ENCODE results near the gene PHTF2.
A peak's percentile ranks its signal among the peaks of the same experiment; 100 is the strongest.

Gene PHTF2

DNA sequence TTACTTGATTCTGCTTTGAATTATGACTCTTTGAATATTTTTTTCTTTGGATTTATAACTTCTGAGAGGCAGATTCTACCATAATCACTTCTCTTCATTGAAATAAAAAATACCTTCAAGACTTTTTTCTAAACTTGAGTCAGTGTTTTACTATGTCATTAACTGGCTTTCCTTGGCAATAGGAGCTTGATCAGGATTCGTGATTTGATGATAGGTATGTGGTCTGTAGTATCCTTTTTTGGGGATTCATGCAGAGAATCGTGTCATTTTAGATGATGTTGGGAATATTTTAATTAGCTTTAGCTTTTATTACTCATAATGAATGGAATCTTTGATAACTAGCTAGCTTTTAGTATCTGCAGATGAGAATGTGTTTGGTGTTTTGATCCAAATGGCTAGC lies 83.3 kb downstream of the PHTF2 start:
- DNase-seq = no peak

DNA sequence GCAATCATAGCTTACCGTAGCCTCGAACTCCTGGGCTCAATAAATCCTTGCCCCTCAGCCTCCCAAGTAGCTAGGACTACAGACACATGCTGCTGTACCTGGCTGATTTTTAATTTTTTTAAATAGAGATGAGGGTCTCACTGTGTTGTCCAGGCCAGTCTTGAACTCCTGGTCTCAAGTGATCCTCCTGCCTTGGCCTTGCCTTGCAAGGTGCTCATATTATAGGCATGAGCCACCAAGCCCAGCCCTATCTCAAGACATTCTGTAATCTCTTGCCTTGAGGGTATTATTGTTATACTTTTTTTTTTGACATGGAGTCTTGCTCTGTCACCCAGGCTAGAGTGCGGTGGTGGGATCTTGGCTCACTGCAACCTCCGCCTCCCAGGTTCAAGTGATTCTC lies 86.6 kb downstream of the PHTF2 start:
- no peak for DNase-seq

DNA sequence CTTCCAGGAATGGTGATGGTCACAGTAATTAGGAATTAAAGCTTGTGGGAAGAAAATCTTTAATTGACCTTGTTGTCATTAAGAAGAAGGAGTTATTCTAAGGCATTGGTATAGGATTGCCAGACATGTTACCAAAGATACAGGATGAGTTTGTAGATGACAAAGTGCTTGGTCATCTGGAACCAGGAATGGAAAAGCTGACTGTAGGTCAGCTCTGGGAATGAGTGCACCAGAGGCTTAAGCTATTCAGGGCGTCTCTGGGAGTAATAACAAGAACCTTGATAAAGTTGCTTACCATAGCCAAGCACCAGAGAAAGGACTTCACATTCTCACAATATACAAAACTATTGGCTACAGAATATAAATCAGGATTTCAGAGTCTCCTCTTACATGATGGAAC lies 89.0 kb downstream of the PHTF2 start:
- DNase-seq = no peak

DNA sequence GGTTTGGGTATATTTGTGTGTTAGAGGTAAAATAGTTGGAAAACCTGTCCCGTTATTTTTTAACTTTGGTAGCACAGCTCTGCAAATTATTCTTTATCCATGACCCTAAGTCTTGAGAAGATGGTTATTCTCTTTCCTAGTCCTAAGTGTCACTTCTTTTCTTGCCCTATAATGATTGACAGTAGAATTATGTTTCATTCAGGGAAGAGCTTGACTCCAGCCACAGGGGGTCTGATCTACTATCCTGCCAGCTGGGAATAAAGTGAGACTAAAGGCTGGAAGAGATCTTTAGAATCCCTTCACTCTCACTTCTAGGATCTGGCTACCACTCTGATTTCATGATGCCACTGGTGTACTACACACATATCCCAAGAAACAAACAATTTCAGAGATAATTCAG lies 90.4 kb downstream of the PHTF2 start:
- no peak for DNase-seq

DNA sequence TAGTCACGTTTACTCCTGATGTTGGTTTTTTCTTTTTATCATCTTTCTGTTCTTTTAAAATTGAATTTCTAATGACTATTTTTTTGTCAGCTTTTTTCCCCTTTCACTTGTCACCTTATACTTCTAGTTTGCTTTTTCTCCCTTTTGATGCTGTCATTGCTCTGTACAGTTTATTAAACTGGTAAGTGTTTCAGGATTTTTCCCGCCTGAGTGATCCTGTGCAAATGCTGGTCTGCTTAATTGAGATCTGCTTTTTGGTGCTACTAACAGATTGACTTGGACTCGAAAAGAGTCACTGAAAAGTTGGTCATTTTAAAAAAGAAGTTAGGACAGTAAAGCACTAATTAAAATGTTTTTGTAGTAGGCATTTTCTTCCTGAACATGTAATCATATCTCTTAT lies 95.2 kb downstream of the PHTF2 start:
- no peak for DNase-seq

DNA sequence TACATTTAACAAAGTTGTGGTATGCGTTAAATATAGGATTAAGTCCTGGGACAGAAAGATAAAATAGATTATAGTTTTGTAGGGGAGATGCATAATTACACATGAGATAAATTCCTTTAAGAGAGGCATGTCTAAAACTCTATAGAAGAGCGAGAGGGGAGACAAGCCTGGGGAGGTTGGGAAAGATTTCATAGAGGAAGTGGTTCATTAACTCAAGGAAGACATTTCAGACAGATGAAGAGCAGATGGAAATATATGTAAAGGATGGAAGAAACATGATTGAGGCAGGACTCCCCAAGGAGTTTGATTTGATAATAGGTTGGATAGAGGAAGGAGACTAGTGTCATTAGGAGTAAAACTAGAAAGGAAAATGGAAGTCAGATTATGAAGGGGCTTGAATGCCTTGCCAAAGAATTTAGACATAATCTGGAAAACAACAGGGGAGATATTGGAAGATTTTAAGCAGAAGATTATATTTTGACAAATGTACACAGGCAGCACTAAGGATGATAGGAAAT lies 96.1 kb downstream of the PHTF2 start:
- DNase-seq = no peak

DNA sequence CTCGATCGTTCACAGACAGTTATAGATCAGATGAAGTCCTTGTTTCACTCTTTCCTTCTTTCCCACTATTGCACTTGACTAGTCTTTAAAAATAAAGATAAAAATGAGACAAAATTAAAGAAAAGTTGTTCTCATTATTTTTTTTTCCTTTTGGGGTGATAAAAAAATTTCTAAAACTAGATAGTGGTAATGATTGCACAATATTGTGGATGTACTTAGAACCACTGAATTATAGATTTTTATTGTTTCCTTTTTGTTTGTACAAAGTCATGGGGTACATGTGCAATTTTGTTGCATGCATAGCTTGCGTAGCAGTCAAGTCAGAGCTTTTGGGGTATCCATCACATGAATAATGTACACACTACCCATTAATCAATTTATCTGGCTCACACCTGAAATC lies 97.3 kb downstream of the PHTF2 start:
- no peak for DNase-seq

DNA sequence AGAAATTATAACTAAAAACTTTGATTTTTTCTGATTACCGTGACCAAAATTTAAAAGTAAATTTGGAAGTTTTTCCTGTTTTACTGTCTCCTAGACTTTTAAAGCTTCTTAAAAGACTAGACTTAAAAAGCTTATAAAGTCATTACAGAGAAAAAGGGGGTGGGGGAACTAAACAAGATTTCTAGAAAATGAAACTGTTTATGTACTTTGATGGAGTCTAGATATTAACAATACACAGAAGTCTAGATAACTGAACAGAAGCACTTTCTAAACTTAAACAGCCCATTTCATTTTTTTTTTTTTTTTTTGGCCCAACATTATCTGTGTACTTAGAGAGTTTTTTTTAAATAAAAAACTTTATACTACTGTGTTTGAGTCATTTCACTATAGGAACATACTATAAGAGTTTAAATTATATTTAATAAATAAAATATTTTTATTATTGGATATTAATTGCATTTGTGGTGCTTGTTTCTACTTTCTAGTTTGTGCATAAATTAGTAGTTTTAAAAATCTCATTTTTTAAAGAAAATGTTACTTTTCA lies 98.5 kb downstream of the PHTF2 start:
- DNase-seq = no peak

DNA sequence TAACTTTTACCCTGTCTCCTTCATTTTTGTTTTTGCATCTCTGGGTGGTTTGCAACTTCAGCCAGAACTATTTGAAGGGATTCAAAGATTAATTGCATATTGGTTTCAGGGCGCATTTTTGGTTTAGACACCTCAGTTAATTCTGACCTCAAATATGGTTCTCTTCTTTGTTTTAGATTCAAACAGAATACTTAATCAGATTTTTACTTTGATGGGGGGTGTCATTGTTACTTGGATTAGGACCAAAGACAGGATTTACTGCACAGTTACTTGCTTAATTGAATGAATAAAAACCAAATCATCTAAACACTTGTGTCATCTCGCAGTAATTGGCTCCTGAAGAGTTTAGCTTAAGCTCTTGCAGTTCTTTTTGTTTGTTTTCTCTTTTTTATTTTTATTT lies 100.9 kb downstream of the PHTF2 start:
- DNase-seq = no peak

DNA sequence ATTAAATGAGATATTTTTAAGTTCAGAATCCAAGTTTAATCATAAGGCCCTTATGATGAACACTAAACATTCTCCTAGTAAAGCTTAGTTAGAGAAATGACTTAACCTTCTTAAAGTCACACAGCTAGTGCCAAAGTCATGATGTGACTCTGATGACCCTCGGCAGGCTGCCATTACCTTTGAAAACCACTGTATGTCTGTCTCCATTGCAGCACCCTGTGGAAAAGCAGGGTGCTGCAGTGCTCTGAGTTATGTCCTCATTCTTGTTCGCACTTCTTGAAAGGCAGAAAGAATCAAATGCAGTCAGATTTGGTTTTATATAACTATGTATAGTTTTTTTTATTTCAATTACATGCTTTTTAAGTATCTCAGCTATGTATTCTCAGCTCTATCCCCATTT lies 105.0 kb downstream of the PHTF2 start:
- DNase-seq = no peak

DNA sequence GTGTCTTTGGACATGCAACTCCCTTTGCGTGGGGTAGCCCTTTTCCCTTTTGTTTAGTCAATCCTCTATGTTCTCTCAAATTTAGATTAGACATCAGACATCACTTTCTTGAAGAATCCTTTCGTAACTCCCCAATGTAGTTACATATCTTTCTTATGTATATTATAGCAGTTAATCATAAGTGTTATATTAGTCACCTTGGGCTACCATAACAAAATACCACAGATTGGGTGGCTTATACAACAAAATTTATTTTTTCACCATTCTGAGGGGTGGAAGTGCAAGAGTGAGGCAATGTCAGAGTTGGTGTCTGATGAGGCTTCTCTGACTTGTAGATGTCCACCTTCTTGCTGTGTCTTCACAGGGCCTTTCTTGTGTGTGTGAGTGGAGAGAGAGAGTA lies 105.7 kb downstream of the PHTF2 start:
- no peak for DNase-seq

DNA sequence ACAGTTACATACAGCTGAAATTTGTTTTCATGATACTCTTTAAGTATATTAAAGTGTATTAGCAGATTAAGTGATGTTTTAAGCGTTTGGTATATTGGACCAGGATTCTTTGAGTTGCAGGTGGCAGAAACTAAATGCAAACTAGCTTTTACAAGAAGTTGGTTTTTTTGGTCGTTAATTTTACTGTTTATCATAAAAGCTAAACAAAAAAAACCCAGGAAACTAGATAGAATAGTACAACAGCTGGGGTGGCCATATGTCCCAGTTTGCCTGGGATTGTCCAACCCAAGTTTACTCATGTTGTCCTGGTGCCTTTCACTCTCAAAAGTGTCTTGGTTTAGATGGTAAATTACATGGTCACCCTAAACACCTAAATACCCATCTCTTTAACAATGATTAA lies 108.7 kb downstream of the PHTF2 start:
- no peak for DNase-seq

DNA sequence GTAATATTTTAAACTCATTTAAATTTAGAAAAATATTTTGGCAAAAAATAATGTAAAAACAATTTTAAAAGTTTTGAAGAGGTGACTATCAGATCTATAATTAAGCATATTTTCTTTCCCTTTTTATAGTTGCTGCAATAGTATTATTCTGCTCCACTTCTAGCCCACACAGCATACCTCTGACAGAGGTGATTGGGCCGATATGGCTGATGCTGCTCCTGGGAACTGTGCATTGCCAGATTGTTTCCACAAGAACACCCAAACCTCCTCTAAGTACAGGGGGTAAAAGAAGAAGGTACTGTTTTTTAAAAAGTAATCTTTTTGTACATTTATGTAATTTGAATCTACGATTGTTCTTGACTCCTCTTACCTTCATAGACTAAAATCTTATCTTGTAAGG lies 110.1 kb downstream of the PHTF2 start:
- no peak for DNase-seq

DNA sequence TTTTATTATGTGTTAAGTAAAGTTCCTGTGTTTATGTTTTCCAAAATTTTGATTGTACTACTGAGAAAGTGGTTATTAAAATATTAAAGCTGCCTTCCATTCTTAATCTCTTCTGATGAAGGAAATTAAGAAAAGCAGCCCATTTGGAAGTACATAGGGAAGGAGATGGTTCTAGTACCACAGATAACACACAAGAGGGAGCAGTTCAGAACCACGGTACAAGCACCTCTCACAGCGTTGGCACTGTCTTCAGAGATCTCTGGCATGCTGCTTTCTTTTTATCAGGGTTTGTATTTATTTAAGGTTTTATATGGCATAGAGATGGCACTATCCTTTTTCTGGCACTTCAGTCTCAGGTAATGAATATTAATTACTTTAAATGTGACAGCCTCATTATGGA lies 111.6 kb downstream of the PHTF2 start:
- no peak for DNase-seq

DNA sequence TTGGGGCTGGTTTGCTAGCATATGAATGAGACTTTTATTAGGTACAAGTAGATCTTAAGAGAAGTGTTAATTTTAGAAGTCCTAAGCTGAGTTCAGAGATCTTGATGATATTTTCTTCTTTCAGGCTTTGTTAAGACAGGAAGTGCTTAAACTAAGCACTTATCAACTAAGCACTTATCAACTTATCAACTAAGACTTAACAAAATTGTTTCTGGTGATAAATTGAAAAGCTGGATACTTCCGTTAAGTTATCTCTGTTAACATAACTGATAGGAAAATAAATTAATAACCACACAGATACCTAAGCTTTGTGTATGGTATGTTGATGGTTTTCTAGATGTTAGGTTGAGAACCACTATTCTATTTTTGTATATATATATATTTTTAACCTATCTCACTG lies 113.7 kb downstream of the PHTF2 start:
- DNase-seq = no peak

DNA sequence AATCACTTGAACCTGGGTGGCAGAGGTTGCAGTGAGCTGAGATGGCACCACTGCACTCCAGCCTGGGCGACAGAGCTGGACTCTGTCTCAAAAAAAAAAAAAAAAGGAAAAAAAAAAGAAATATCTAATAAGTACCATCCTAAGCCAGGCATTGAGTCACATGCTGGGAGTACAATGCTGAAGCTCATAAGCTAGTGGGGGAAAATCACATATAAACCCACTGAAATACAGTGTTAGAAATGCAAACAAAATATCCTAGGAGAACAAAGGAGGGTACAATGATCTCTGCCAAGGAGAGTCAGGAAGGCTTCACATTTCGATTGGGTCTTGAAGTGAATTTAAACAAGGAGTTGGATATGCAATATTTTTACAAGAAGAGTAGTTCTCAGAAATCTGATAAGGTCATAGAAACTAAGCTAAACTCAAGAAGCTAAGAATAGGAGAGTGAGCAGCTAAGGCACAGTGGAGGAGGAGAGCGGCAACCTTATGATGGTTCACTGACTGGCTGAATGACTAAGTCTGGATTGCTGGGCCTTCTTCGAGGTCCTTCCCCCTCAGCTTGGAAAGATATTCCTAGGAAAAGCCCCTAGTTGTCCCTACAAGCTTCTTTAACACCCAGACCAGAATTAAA lies 115.5 kb downstream of the PHTF2 start:
- no peak for DNase-seq

DNA sequence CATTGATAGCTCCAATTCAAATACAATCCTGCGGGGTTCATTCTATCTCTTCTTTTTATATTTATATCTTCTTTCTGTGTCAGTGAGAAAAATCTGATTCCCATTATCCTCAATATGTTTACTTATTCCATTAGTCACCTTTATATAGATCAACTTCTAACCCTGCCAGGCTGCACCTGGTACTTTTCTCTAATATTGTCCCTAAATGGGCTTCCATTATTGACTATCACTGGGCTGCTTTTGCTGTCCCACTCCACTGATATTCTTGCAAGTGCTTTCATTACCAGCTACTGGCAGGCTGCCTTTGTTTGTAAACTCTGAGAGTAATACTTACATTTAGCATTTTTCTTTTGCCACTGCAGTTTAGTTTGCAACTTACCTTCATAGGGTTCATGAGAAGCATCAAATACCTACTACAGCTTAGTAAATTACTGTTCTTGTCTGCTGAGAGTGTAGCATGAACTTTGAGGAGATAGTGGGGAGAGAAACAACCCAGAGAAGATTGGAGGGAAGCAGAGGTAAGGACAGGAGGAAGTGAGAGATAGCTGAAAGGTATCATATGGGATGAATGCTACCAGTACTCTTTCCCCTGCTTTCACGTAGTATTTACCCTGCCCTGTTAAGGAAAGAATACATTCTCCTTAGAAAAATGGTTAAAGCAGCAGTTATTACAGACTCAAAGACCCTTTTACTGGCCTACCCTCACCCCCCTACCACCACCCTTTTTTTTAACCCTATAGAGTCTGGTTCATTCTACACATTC lies 119.1 kb downstream of the PHTF2 start:
- no peak for DNase-seq

DNA sequence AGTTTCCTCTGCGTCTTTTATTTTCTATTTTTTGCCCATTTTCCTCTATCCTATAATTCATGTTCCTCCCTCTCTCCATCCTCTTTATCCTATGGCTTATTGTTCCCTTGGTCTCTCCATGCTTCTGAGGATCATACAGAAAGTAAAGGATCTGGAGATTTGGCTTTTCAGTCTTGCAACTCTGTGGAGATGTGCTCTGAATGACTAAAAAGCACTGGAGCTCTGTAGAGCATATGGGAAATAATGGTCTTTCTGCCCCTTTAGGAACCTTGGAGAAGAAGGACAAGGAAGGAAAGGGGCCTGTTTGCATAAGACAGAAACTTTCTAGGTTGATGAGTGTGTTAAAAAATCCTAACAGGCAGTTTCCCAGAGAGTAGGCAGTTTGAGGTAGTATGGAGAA lies 120.1 kb downstream of the PHTF2 start:
- no peak for DNase-seq

DNA sequence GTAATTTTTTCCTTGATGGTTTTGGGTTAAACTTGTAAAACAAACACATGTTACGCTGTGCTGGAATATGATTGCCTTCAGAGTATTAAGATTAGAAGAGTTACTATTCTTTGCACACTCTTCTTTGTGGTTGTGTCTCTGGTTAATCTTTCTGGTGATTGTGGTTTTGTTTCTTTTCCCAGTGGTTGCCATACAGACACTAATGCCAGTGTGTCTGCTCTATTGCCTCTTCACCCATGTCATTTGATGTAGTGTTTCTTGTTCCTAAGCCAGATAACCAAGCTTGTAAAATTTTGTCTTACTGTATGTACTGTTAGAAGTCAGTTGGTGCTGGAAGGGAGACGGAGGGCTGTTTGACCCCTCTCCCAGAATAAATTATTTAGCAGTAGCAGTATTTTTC lies 124.8 kb downstream of the PHTF2 start:
- DNase-seq = no peak

DNA sequence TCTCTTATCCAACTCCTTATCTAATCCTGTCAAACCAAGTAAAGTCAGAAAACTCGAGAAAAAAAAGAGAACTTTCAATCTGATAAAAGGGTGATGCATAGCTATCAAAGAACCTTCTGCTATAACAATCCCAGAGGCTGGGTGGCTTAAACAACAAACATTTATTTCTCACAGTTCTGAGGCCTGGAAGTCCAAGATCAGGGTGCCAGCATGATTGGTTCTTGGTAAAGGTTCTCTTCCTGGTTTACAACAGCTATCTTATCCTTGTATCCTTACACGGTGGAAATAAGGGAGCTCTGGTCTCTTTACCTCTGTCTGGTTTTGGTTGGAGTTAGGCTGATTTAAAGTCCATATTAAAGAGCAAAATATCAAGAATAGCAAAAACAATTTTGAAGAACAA lies 131.9 kb downstream of the PHTF2 start:
- no peak for DNase-seq

DNA sequence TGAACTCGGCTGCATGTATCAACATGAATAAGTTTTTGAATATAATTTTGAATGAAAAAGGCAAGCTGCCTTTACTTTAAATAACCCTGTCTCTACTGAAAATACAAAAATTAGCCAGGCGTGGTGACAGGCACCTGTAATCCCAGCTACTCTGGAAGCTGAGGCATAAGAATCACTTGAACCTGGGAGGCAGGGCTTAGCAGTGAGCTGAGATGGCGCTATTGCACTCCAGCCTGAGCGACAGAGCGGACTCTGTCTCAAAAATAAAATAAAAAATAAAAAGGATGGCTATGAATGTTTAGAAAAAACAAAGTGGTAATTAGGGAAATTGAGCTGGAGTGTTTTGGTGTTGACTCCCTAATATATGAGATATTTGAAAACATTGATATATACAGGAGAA lies 133.3 kb downstream of the PHTF2 start:
- no peak for DNase-seq

DNA sequence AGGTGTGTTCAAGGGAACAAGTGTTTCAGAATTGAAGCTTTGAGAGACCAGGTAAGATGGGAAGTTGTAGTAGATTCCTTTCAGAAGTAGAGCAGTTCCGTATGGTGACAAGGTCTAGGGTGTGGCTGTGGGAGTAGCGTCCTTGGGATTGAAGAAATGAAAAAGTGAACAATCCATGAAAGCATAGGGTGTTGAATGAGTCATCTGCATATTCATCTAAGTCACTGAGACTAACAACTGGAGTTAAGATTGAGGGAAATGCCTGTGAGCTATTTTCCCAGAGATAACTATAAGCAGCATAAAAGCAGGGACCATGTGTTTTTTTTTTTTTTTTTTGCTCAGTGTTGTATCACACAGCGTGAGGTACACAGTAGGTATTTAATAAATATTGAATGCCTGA lies 134.8 kb downstream of the PHTF2 start:
- no peak for DNase-seq

DNA sequence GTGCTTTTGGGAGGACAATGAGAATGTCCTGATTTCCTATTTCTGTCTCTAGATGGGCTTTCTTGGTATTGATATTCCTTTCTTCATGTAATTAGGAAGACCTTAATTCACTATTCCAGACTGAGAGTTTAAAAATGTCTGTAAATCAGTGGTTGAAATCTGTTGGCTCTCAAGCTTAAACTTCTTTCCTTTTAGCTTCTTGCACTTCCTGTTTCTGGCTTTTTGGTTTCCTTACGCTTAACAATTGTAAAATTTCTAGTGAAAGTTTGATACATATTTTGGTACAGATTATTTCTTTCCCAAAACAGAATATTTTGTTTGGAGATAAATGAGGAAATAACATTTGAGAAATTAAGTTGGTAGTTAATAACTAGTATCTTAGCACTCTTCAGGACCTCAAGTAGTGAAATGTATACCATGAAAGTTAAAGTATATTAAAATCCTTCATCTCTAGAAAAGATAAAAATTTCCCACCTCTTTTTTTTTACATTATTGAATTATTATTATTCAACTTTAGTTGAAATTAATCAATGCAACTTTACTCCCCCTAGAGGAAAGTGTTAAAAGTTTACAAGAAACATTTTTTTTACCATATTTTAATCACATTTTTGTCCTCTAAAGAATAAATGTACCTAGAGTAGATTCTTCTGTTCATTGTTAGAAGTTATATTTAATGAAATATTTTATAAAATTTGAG lies 137.2 kb downstream of the PHTF2 start:
- no peak for DNase-seq

DNA sequence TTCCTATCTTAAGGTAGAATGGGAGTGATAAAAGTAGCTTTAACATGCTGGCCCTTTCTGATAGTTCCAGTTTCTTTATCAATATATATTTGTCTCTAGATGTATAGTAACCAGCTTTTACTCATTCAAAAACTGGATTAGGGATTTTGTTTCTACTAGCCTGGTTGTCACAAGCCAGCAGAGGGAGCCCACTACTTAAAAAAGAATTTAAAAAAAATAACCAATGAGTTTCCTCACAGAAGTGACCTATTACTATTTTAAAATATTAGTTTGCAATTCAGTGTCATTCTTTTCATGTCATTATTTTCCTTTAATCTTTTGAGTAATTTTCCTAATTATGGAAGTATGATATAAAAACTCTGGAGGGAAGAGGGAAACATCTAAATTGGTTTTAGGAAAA lies 142.1 kb downstream of the PHTF2 start:
- DNase-seq = peak; percentile 27

Measured in NCI-H526 treated with DMSO at 0.1 percent for 48 hours (cell line).